Neuronal stem cell (in vitro differentiated cells): ENCODE measurements around the gene SPATA9.

Experiments used
- DNase-seq: peaks from one replicate; pipeline ENCODE4 v3.0.0-alpha.2; 2013; ENCODE audit warnings: low spot score
- H2AFZ ChIP-seq: one replicate; pipeline ENCODE4 v1.6.1; 2013; ENCODE audit warnings: mild to moderate bottlenecking, low read length, inconsistent platforms
- H2AK5ac ChIP-seq: 2 replicates; pipeline ENCODE4 v1.6.1; 2013; ENCODE audit warnings: low read depth, mild to moderate bottlenecking, inconsistent platforms, low read length, moderate library complexity, mixed read lengths
- H2BK120ac ChIP-seq: 2 replicates; pipeline ENCODE4 v1.6.1; 2013; ENCODE audit warnings: low read depth, mild to moderate bottlenecking, inconsistent platforms, low read length, moderate library complexity, mixed read lengths
- H2BK12ac ChIP-seq: one replicate; pipeline ENCODE4 v1.6.1; 2013; ENCODE audit warnings: low read length, inconsistent platforms
- H2BK15ac ChIP-seq: 2 replicates; pipeline ENCODE4 v1.6.1; 2013; ENCODE audit warnings: mild to moderate bottlenecking, low read length, inconsistent platforms, mixed read lengths
- H2BK5ac ChIP-seq: one replicate; pipeline ENCODE4 v1.6.1; 2013; ENCODE audit warnings: inconsistent platforms, mild to moderate bottlenecking, low read length, moderate library complexity
- H3K14ac ChIP-seq: one replicate; pipeline ENCODE4 v1.6.1; 2013; ENCODE audit warnings: low read length, inconsistent platforms
- H3K18ac ChIP-seq: 2 replicates; pipeline ENCODE4 v1.6.1; 2013; ENCODE audit warnings: low read length, inconsistent platforms
- H3K23ac ChIP-seq: 2 replicates; pipeline ENCODE4 v1.6.1; 2013; ENCODE audit warnings: low read depth, mild to moderate bottlenecking, mixed read lengths, low read length, inconsistent platforms; ENCODE audit not compliant: poor library complexity
- H3K27ac ChIP-seq: replicated peaks from 3 replicates; pipeline ENCODE4 v1.5.1; 2013; ENCODE audit warnings: low read length, inconsistent platforms
- H3K27me3 ChIP-seq, 3 experiments: 2 replicates each; pipeline ENCODE4 v1.6.1; 2013; ENCODE audit warnings: low read length in 3 of 3, mild to moderate bottlenecking in 2 of 3, inconsistent platforms in 1 of 3, low read depth in 1 of 3, mixed read lengths in 1 of 3, moderate library complexity in 1 of 3; ENCODE audit not compliant: control insufficient read depth in 3 of 3, insufficient read depth in 3 of 3
- H3K36me3 ChIP-seq, 2 donors: replicated peaks in 1 of 2; 2 replicates each; pipeline ENCODE4 v1.6.1; 2013; ENCODE audit warnings: low read length in 2 of 2; ENCODE audit not compliant: control insufficient read depth in 2 of 2, insufficient read depth in 2 of 2
- H3K4ac ChIP-seq: 2 replicates; pipeline ENCODE4 v1.6.1; 2013; ENCODE audit warnings: inconsistent platforms, mild to moderate bottlenecking, low read length, moderate library complexity
- H3K4me1 ChIP-seq, 2 donors: 1 replicate in 1 of 2; 2 replicates in 1 of 2; pipeline ENCODE4 v1.6.1; 2013; ENCODE audit warnings: low read length in 2 of 2, low read depth in 1 of 2; ENCODE audit not compliant: control insufficient read depth in 2 of 2, insufficient read depth in 1 of 2
- H3K4me2 ChIP-seq: one replicate; pipeline ENCODE4 v1.6.1; 2013; ENCODE audit warnings: mild to moderate bottlenecking, low read length, inconsistent platforms; ENCODE audit not compliant: insufficient read depth, poor library complexity, severe bottlenecking
- H3K4me3 ChIP-seq, 2 donors: 2 replicates each; pipeline ENCODE4 v1.5.1; 2013; ENCODE audit warnings: low read length in 2 of 2, mild to moderate bottlenecking in 2 of 2, inconsistent platforms in 1 of 2, moderate library complexity in 1 of 2
- H3K79me1 ChIP-seq: one replicate; pipeline ENCODE4 v1.6.1; 2013; ENCODE audit warnings: low read depth, mild to moderate bottlenecking, inconsistent platforms, low read length, moderate library complexity
- H3K9ac ChIP-seq: one replicate; pipeline ENCODE4 v1.6.1; 2013; ENCODE audit warnings: mild to moderate bottlenecking, low read depth, low read length, inconsistent platforms; ENCODE audit not compliant: poor library complexity
- H3K9me3 ChIP-seq, 2 donors: replicated peaks in 1 of 2; 2 replicates each; pipeline versions ENCODE3 to v1.6.1; 2013; ENCODE audit warnings: low read length in 2 of 2, mild to moderate bottlenecking in 2 of 2, inconsistent platforms in 1 of 2, low read depth in 1 of 2, mixed read lengths in 1 of 2, moderate library complexity in 1 of 2; ENCODE audit not compliant: control insufficient read depth in 2 of 2, insufficient read depth in 1 of 2
- H4K8ac ChIP-seq: one replicate; pipeline ENCODE4 v1.6.1; 2013; ENCODE audit warnings: low read depth, mild to moderate bottlenecking, inconsistent platforms, low read length, moderate library complexity
- H4K91ac ChIP-seq: one replicate; pipeline ENCODE4 v1.6.1; 2013; ENCODE audit warnings: low read length, low read depth, mild to moderate bottlenecking, inconsistent platforms; ENCODE audit not compliant: poor library complexity
- WGBS, 2 donors: extraction: QIAGEN DNeasy Blood & Tissue Kit; methylation state at CpG; one replicate each; pipeline ENCODE4 v1.1.7; 2013; ENCODE audit warnings: missing lambda C conversion rate in 2 of 2, mixed read lengths in 1 of 2; ENCODE audit not compliant: insufficient read length in 2 of 2, insufficient replicate concordance in 1 of 2; ENCODE audit errors: extremely low coverage in 2 of 2; 5-methylcytosine and 5-hydroxymethylcytosine counted together

Gene SPATA9

GRCh38 chr5:95704150-95704549 is 21.4 kb upstream of the SPATA9 start:
- no CpG with 5 or more reads among the region's 1 CpG for WGBS, 2 donors
- no peak for DNase-seq
- Histone ChIP-seq H3K4me3 (no peak overlapping the region), H3K18ac (no peak overlapping the region), H3K4me1 (no peaks in the 10 kb centered on the region), H4K91ac (no peak overlapping the region), H2BK5ac (no peak overlapping the region), H3K14ac (no peak overlapping the region), H2AFZ (no peak overlapping the region), H4K8ac (no peak overlapping the region), H3K4ac (no peak overlapping the region), H3K36me3 (no peaks in the 10 kb centered on the region), H2BK120ac (no peak overlapping the region), H3K23ac (no peak overlapping the region), H3K4me2 (no peak overlapping the region), H3K79me1 (no peaks in the 10 kb centered on the region), H3K27me3 (no peaks in the 10 kb centered on the region), H3K9me3 (no peaks in the 10 kb centered on the region), H3K27ac (no peak overlapping the region), H2BK15ac (no peak overlapping the region), H2AK5ac (no peak overlapping the region), H2BK12ac (no peak overlapping the region), H3K9ac (no peak overlapping the region)

DNA sequence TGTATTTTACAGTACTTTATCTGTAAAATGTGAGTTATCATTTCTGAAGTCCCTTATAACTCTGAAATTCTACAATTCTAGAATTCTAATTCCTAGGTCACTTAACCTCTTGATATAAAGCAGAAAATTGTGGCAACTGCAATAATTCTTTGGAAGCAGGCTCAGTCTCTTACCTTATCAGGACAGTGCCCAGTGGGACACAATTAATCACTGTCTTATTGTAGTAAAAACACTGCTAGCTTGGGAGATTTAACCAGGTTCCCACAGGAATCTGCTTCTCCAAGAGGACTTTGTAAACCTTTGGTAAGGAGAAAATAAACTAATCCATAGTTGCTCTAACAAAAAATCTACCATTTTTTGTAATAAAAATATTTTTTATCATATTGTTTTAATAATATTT is 18.3 kb upstream of the SPATA9 start:
- Histone ChIP-seq H3K27ac (no peak overlapping the region), H3K4ac (no peak overlapping the region), H2AFZ (no peak overlapping the region), H3K9me3 (no peaks in the 10 kb centered on the region), H3K79me1 (no peaks in the 10 kb centered on the region), H3K14ac (no peak overlapping the region), H2BK15ac (no peak overlapping the region), H3K23ac (no peak overlapping the region), H3K4me3 (no peak overlapping the region), H3K27me3 (no peaks in the 10 kb centered on the region), H2BK5ac (no peak overlapping the region), H2AK5ac (no peak overlapping the region), H2BK120ac (no peak overlapping the region), H3K36me3 (no peaks in the 10 kb centered on the region), H4K91ac (no peak overlapping the region), H3K9ac (no peak overlapping the region), H3K4me2 (no peak overlapping the region), H3K4me1 (no peaks in the 10 kb centered on the region), H4K8ac (no peak overlapping the region), H3K18ac (no peak overlapping the region), H2BK12ac (no peak overlapping the region)
- DNase-seq = no peak

GRCh38 chr5:95699337-95699736 is 16.5 kb upstream of the SPATA9 start:
- Histone ChIP-seq H3K14ac (no peak overlapping the region), H3K4me2 (no peak overlapping the region), H3K27ac (no peak overlapping the region), H3K4me3 (no peak overlapping the region), H3K4ac (no peak overlapping the region), H3K79me1 (no peaks in the 10 kb centered on the region), H4K91ac (no peak overlapping the region), H3K18ac (no peak overlapping the region), H3K36me3 (no peaks in the 10 kb centered on the region), H3K23ac (no peak overlapping the region), H2BK15ac (no peak overlapping the region), H3K9ac (no peak overlapping the region), H2AFZ (no peak overlapping the region), H3K27me3 (no peaks in the 10 kb centered on the region), H2BK120ac (no peak overlapping the region), H2AK5ac (no peak overlapping the region), H3K9me3 (no peaks in the 10 kb centered on the region), H2BK5ac (no peak overlapping the region), H2BK12ac (no peak overlapping the region), H4K8ac (no peak overlapping the region), H3K4me1 (no peaks in the 10 kb centered on the region)
- WGBS, 2 donors = 100% methylated on average over 1 of the region's 1 CpG; no CpG with 5 or more reads in 1 of the 2 donors
- DNase-seq = no peak

GRCh38 chr5:95697781-95698681 is 15.2 kb upstream of the SPATA9 start:
- no peak overlapping the region for H3K27ac ChIP-seq

More at GRCh38 chr5:95697781-95698681, 15.2 kb upstream of the SPATA9 start:
- H3K14ac ChIP-seq = no peak overlapping the region
- H3K4ac ChIP-seq = no peak overlapping the region
- H3K4me3 ChIP-seq = no peak overlapping the region
- H2AK5ac ChIP-seq = no peak overlapping the region
- no peak overlapping the region for H4K8ac ChIP-seq
- no peak overlapping the region for H2BK5ac ChIP-seq
- no peak overlapping the region for H2BK120ac ChIP-seq
- no peak overlapping the region for H2BK15ac ChIP-seq
- no CpG with 5 or more reads among the region's 7 CpGs for WGBS, 2 donors
- H3K4me2 ChIP-seq = no peak overlapping the region
- no peaks in the 10 kb centered on the region for H3K9me3 ChIP-seq
- no peak for DNase-seq
- no peaks in the 10 kb centered on the region for H3K79me1 ChIP-seq
- H3K4me1 ChIP-seq = no peaks in the 10 kb centered on the region
- no peaks in the 10 kb centered on the region for H3K27me3 ChIP-seq
- H3K18ac ChIP-seq = no peak overlapping the region
- no peak overlapping the region for H2BK12ac ChIP-seq
- H4K91ac ChIP-seq = no peak overlapping the region
- H3K23ac ChIP-seq = no peak overlapping the region
- H3K9ac ChIP-seq = no peak overlapping the region
- no peaks in the 10 kb centered on the region for H3K36me3 ChIP-seq
- H2AFZ ChIP-seq = no peak overlapping the region
